ENCODE data around the gene MTM1.

MTM1 gene

GRCh38 chrX:150651906-150652305 lies 83.5 kb downstream of the MTM1 start:
- H3F3A ChIP-seq (ENCODE audit: low read depth) = no peaks in the 10 kb centered on the region
- no peaks in the 10 kb centered on the region for H3K9me3 ChIP-seq (ENCODE audit: insufficient read depth, low read depth, low read length)
- no peak overlapping the region for H3K4me2 ChIP-seq (ENCODE audit: low read depth, low read length, poor library complexity, severe bottlenecking)
- H3K9me2 ChIP-seq (replicated peaks; ENCODE audit: low read depth, low read length) = no peaks in the 10 kb centered on the region
- no peak overlapping the region for H3K9ac ChIP-seq (ENCODE audit: low read depth, low read length, poor library complexity, severe bottlenecking)
- H3K4me3 ChIP-seq (ENCODE audit: low read length, poor library complexity, severe bottlenecking) = no peak overlapping the region
- H3K36me3 ChIP-seq (ENCODE audit: insufficient read depth, low read length) = no peaks in the 10 kb centered on the region
- H3K27me3 ChIP-seq (ENCODE audit: insufficient read depth, low read length, poor library complexity, severe bottlenecking) = no peaks in the 10 kb centered on the region
- no peaks in the 10 kb centered on the region for H4K20me1 ChIP-seq (ENCODE audit: insufficient read depth, low read length, poor library complexity, severe bottlenecking)
- TF ChIP-seq CTCF (conservative IDR thresholded peaks at IDR 0.05; ENCODE audit: low read length) (no peak), EZH2phosphoT487 (IDR thresholded peaks at IDR 0.05; ENCODE audit: borderline replicate concordance) (no peak)
- no peak overlapping the region for H2AFZ ChIP-seq (ENCODE audit: low read length)
- no peaks in the 10 kb centered on the region for H3K4me1 ChIP-seq (ENCODE audit: insufficient read depth, low read length, poor library complexity, severe bottlenecking)
- no peaks in the 10 kb centered on the region for H3K79me2 ChIP-seq (ENCODE audit: insufficient read depth, low read length)

GRCh38 chrX:150655788-150656187 lies 87.4 kb downstream of the MTM1 start:
- H3K9me3 ChIP-seq (ENCODE audit: insufficient read depth, low read depth, low read length) = no peaks in the 10 kb centered on the region
- TF ChIP-seq CTCF (conservative IDR thresholded peaks at IDR 0.05; ENCODE audit: low read length) = no peak
- no peak for TF ChIP-seq EZH2phosphoT487 (IDR thresholded peaks at IDR 0.05; ENCODE audit: borderline replicate concordance)
- H4K20me1 ChIP-seq (ENCODE audit: insufficient read depth, low read length, poor library complexity, severe bottlenecking) = no peaks in the 10 kb centered on the region
- H2AFZ ChIP-seq (ENCODE audit: low read length) = no peak overlapping the region
- H3K36me3 ChIP-seq (ENCODE audit: insufficient read depth, low read length) = peaks cover 8% of the 10 kb centered on the region; the same call in 1 of the 2 replicates
- H3F3A ChIP-seq (ENCODE audit: low read depth) = no peaks in the 10 kb centered on the region
- no peak overlapping the region for H3K9ac ChIP-seq (ENCODE audit: low read depth, low read length, poor library complexity, severe bottlenecking)
- no peak overlapping the region for H3K4me3 ChIP-seq (ENCODE audit: low read length, poor library complexity, severe bottlenecking)
- H3K4me2 ChIP-seq (ENCODE audit: low read depth, low read length, poor library complexity, severe bottlenecking) = no peak overlapping the region
- H3K27me3 ChIP-seq (ENCODE audit: insufficient read depth, low read length, poor library complexity, severe bottlenecking) = no peaks in the 10 kb centered on the region
- H3K79me2 ChIP-seq (ENCODE audit: insufficient read depth, low read length) = no peaks in the 10 kb centered on the region
- no peaks in the 10 kb centered on the region for H3K4me1 ChIP-seq (ENCODE audit: insufficient read depth, low read length, poor library complexity, severe bottlenecking)
- H3K9me2 ChIP-seq (replicated peaks; ENCODE audit: low read depth, low read length) = no peaks in the 10 kb centered on the region

- Histone ChIP-seq H3K36me3 (ENCODE audit: insufficient read depth, low read length) (peaks cover 11% of the 10 kb centered on the region; the same call in 1 of the 2 replicates), H3K9me3 (ENCODE audit: insufficient read depth, low read depth, low read length) (no peaks in the 10 kb centered on the region), H2AFZ (ENCODE audit: low read length) (no peak overlapping the region), H3F3A (ENCODE audit: low read depth) (no peaks in the 10 kb centered on the region), H3K4me2 (ENCODE audit: low read depth, low read length, poor library complexity, severe bottlenecking) (no peak overlapping the region), H3K79me2 (ENCODE audit: insufficient read depth, low read length) (no peaks in the 10 kb centered on the region), H4K20me1 (ENCODE audit: insufficient read depth, low read length, poor library complexity, severe bottlenecking) (no peaks in the 10 kb centered on the region), H3K27me3 (ENCODE audit: insufficient read depth, low read length, poor library complexity, severe bottlenecking) (no peaks in the 10 kb centered on the region), H3K4me3 (ENCODE audit: low read length, poor library complexity, severe bottlenecking) (no peak overlapping the region), H3K9ac (ENCODE audit: low read depth, low read length, poor library complexity, severe bottlenecking) (no peak overlapping the region), H3K4me1 (ENCODE audit: insufficient read depth, low read length, poor library complexity, severe bottlenecking) (no peaks in the 10 kb centered on the region), H3K9me2 (replicated peaks; ENCODE audit: low read depth, low read length) (no peaks in the 10 kb centered on the region)
- no peak for TF ChIP-seq EZH2phosphoT487 (IDR thresholded peaks at IDR 0.05; ENCODE audit: borderline replicate concordance)
- TF ChIP-seq CTCF (conservative IDR thresholded peaks at IDR 0.05; ENCODE audit: low read length) = no peak
Measured at GRCh38 chrX:150663073-150663472, 94.7 kb downstream of the MTM1 start.
